Nephron progenitor cell (in vitro differentiated cells): ENCODE data around the gene B3GAT1.

Source experiments
- DNase-seq: peaks from one replicate; pipeline ENCODE4 v3.0.0; 2021
- H3K27ac Mint-ChIP-seq: 2 replicates; pipeline ENCODE4 v1.8.0; 2021; ENCODE audit warnings: mild to moderate bottlenecking, moderate library complexity, mixed read lengths
- H3K27me3 Mint-ChIP-seq: 2 replicates; pipeline ENCODE4 v1.8.0; 2021; ENCODE audit warnings: mild to moderate bottlenecking, low read depth, mixed read lengths; ENCODE audit not compliant: poor library complexity
- H3K36me3 Mint-ChIP-seq: 2 replicates; pipeline ENCODE4 v1.8.0; 2021; ENCODE audit warnings: low read depth, mixed read lengths
- H3K4me1 Mint-ChIP-seq: 2 replicates; pipeline ENCODE4 v1.8.0; 2021; ENCODE audit warnings: mixed read lengths
- H3K4me3 Mint-ChIP-seq: 2 replicates; pipeline ENCODE4 v1.8.0; 2021; ENCODE audit warnings: mild to moderate bottlenecking, moderate library complexity, mixed read lengths
- H3K9me3 Mint-ChIP-seq: 2 replicates; pipeline ENCODE4 v1.8.0; 2021; ENCODE audit warnings: mild to moderate bottlenecking, moderate library complexity, mixed read lengths
- CTCF ChIP-seq: fragments of 200-600 bp; sonication (generic); IDR thresholded peaks from 2 replicates; pipeline ENCODE4 v1.5.0; 2021; ENCODE audit warnings: antibody characterized with exemption

The B3GAT1 gene

GRCh38 chr11:134382830-134383229 is 29.2 kb downstream of the B3GAT1 start:
- Mint-ChIP-seq H3K27ac (no peak overlapping the region), H3K27me3 (peaks cover 6% of the 10 kb centered on the region), H3K36me3 (no peaks in the 10 kb centered on the region), H3K4me1 (peaks cover 14% of the 10 kb centered on the region), H3K9me3 (no peaks in the 10 kb centered on the region), H3K4me3 (no peak overlapping the region)
- DNase-seq = no peak
- no peak for TF ChIP-seq CTCF

GRCh38 chr11:134382257-134382656 is 29.8 kb downstream of the B3GAT1 start:
- Mint-ChIP-seq H3K27ac (peak overlapping the region; percentile 2), H3K9me3 (no peaks in the 10 kb centered on the region), H3K4me1 (peaks cover 14% of the 10 kb centered on the region), H3K27me3 (peaks cover 10% of the 10 kb centered on the region), H3K36me3 (no peaks in the 10 kb centered on the region), H3K4me3 (no peak overlapping the region)
- TF ChIP-seq CTCF = no peak
- DNase-seq = no peak

- TF ChIP-seq CTCF = no peak
- H3K27ac Mint-ChIP-seq = no peak overlapping the region
- H3K9me3 Mint-ChIP-seq = no peaks in the 10 kb centered on the region
- DNase-seq = no peak
- peaks cover 14% of the 10 kb centered on the region for H3K4me1 Mint-ChIP-seq
- peaks cover 4% of the 10 kb centered on the region for H3K27me3 Mint-ChIP-seq
- H3K4me3 Mint-ChIP-seq = no peak overlapping the region
- no peaks in the 10 kb centered on the region for H3K36me3 Mint-ChIP-seq
Measured at GRCh38 chr11:134380785-134381184, 31.3 kb downstream of the B3GAT1 start.

- no peak for TF ChIP-seq CTCF
- no peak for DNase-seq
- H3K27me3 Mint-ChIP-seq = peaks cover 7% of the 10 kb centered on the region
- H3K36me3 Mint-ChIP-seq = no peaks in the 10 kb centered on the region
- H3K27ac Mint-ChIP-seq = no peak overlapping the region
- H3K4me1 Mint-ChIP-seq = peaks cover 14% of the 10 kb centered on the region
- H3K9me3 Mint-ChIP-seq = no peaks in the 10 kb centered on the region
- H3K4me3 Mint-ChIP-seq = no peak overlapping the region
Measured at GRCh38 chr11:134380229-134380628, 31.8 kb downstream of the B3GAT1 start.

- H3K9me3 Mint-ChIP-seq = no peaks in the 10 kb centered on the region
- no peaks in the 10 kb centered on the region for H3K36me3 Mint-ChIP-seq
- no peak for TF ChIP-seq CTCF
- no peak for DNase-seq
- H3K4me3 Mint-ChIP-seq = no peak overlapping the region
- H3K27ac Mint-ChIP-seq = no peak overlapping the region
- H3K4me1 Mint-ChIP-seq = peaks cover 14% of the 10 kb centered on the region
- peaks cover 8% of the 10 kb centered on the region for H3K27me3 Mint-ChIP-seq
Measured at GRCh38 chr11:134379241-134379640, 32.8 kb downstream of the B3GAT1 start.

- no peak overlapping the region for H3K27ac Mint-ChIP-seq
- no peaks in the 10 kb centered on the region for H3K36me3 Mint-ChIP-seq
- no peaks in the 10 kb centered on the region for H3K9me3 Mint-ChIP-seq
- H3K4me1 Mint-ChIP-seq = peaks cover 15% of the 10 kb centered on the region
- DNase-seq = no peak
- TF ChIP-seq CTCF = no peak
- H3K4me3 Mint-ChIP-seq = no peak overlapping the region
- peaks cover 8% of the 10 kb centered on the region for H3K27me3 Mint-ChIP-seq
Measured at GRCh38 chr11:134377876-134378275, 34.2 kb downstream of the B3GAT1 start.
